ENCODE data around the gene RAP2A.

DNA sequence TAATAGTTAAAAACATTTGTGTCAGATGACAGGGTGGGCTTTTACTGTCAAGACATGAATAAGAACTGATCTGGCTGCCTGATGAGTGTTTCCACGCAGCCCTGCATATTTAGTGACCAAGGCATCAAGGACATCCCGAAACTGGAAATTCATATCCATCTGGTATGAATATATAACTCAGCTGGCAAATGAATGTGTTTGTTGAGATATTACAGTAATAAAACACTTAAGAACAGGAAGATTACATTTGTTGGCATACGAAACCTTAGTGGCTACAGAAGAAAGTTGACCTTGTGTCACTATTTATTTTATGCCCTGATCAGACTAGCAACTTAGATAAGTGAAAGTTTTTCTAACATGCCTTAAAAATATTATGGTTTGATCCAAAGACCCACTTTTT, 32.8 kb downstream of the RAP2A start:
- TF ChIP-seq POLR2AphosphoS5 (IDR thresholded peaks at IDR 0.05; ENCODE audit: low read depth, low read length): no peak
- TF ChIP-seq, protein P1, sequence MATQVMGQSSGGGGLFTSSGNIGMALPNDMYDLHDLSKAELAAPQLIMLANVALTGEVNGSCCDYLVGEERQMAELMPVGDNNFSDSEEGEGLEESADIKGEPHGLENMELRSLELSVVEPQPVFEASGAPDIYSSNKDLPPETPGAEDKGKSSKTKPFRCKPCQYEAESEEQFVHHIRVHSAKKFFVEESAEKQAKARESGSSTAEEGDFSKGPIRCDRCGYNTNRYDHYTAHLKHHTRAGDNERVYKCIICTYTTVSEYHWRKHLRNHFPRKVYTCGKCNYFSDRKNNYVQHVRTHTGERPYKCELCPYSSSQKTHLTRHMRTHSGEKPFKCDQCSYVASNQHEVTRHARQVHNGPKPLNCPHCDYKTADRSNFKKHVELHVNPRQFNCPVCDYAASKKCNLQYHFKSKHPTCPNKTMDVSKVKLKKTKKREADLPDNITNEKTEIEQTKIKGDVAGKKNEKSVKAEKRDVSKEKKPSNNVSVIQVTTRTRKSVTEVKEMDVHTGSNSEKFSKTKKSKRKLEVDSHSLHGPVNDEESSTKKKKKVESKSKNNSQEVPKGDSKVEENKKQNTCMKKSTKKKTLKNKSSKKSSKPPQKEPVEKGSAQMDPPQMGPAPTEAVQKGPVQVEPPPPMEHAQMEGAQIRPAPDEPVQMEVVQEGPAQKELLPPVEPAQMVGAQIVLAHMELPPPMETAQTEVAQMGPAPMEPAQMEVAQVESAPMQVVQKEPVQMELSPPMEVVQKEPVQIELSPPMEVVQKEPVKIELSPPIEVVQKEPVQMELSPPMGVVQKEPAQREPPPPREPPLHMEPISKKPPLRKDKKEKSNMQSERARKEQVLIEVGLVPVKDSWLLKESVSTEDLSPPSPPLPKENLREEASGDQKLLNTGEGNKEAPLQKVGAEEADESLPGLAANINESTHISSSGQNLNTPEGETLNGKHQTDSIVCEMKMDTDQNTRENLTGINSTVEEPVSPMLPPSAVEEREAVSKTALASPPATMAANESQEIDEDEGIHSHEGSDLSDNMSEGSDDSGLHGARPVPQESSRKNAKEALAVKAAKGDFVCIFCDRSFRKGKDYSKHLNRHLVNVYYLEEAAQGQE (IDR thresholded peaks at IDR 0.05; ENCODE audit: insufficient read depth in 1 of 2, low read depth in 2 of 2, low read length in 2 of 2): no peak
- no peak for TF ChIP-seq TAF1 (IDR thresholded peaks at IDR 0.05; ENCODE audit: borderline replicate concordance, insufficient read depth, low read length)

All from PFSK-1 (cell line).